Activated naive CD4-positive, alpha-beta T cell treated with anti-CD3 and anti-CD28 coated beads, Interleukin-2, amount 10 ng/mL, durations not matched to agents 7 days and 5 days (primary cell): Measurements from ENCODE around the gene PTPRZ1.

Source experiments
- CTCF ChIA-PET: fragments of 350-600 bp; sonication (Branson Sonifier 250); formaldehyde crosslinking; loops from one replicate; lab custom pipeline; 2021; ENCODE audit warnings: antibody characterized with exemption; lab: Charles Lee
- DNase-seq: peaks from one replicate; pipeline ENCODE4 v3.0.0-alpha.2; 2020
- H3K27ac Mint-ChIP-seq: one replicate; pipeline ENCODE4 v1.8.0; 2021; ENCODE audit warnings: mild to moderate bottlenecking, moderate library complexity, mixed read lengths
- H3K27me3 Mint-ChIP-seq: one replicate; pipeline ENCODE4 v1.8.0; 2021; ENCODE audit warnings: mild to moderate bottlenecking, mixed read lengths
- H3K36me3 Mint-ChIP-seq: one replicate; pipeline ENCODE4 v1.8.0; 2021; ENCODE audit warnings: mixed read lengths
- H3K4me1 Mint-ChIP-seq: one replicate; pipeline ENCODE4 v1.8.0; 2021; ENCODE audit warnings: mixed read lengths
- H3K4me3 Mint-ChIP-seq: one replicate; pipeline ENCODE4 v1.8.0; 2021; ENCODE audit warnings: mild to moderate bottlenecking, moderate library complexity, mixed read lengths
- H3K9me3 Mint-ChIP-seq: one replicate; pipeline ENCODE4 v1.8.0; 2021; ENCODE audit warnings: mixed read lengths

The PTPRZ1 gene

GRCh38 chr7:121876656-121877500, 3.9 kb downstream of the PTPRZ1 start:
- no peak overlapping the region for H3K27ac Mint-ChIP-seq
- H3K4me1 Mint-ChIP-seq, result peaks cover 3% of the 10 kb centered on the region
- H3K4me3 Mint-ChIP-seq, result no peak overlapping the region
- H3K27me3 Mint-ChIP-seq, result peaks cover 24% of the 10 kb centered on the region
- H3K36me3 Mint-ChIP-seq, result no peaks in the 10 kb centered on the region
- no peaks in the 10 kb centered on the region for H3K9me3 Mint-ChIP-seq
- CTCF ChIA-PET, result interaction anchor here (0.6 kb wide), 1 partner anchor 96 kb away, joined by 3 read pairs; no protein-coding TSS in a partner anchor
- DNase-seq, result no peak

GRCh38 chr7:121878918-121879464, 6.0 kb downstream of the PTPRZ1 start:
- no peaks in the 10 kb centered on the region for H3K4me1 Mint-ChIP-seq
- CTCF ChIA-PET, result no interaction called here
- H3K36me3 Mint-ChIP-seq, result no peaks in the 10 kb centered on the region
- peaks cover 4% of the 10 kb centered on the region for H3K27me3 Mint-ChIP-seq
- H3K9me3 Mint-ChIP-seq, result no peaks in the 10 kb centered on the region
- no peak for DNase-seq
- H3K4me3 Mint-ChIP-seq, result no peak overlapping the region
- no peak overlapping the region for H3K27ac Mint-ChIP-seq

GRCh38 chr7:121879544-121879943, 6.6 kb downstream of the PTPRZ1 start:
- CTCF ChIA-PET, result no interaction called here
- DNase-seq, result no peak
- Mint-ChIP-seq H3K36me3 (no peaks in the 10 kb centered on the region), H3K4me1 (no peaks in the 10 kb centered on the region), H3K27me3 (no peaks in the 10 kb centered on the region), H3K9me3 (no peaks in the 10 kb centered on the region), H3K27ac (no peak overlapping the region), H3K4me3 (no peak overlapping the region)

- CTCF ChIA-PET, result no interaction called here
- H3K36me3 Mint-ChIP-seq, result no peaks in the 10 kb centered on the region
- H3K9me3 Mint-ChIP-seq, result no peaks in the 10 kb centered on the region
- H3K27me3 Mint-ChIP-seq, result no peaks in the 10 kb centered on the region
- H3K27ac Mint-ChIP-seq, result no peak overlapping the region
- DNase-seq, result no peak
- H3K4me1 Mint-ChIP-seq, result no peaks in the 10 kb centered on the region
- no peak overlapping the region for H3K4me3 Mint-ChIP-seq
Measured at GRCh38 chr7:121882731-121883130, 9.8 kb downstream of the PTPRZ1 start.

GRCh38 chr7:121885166-121885920, 12.4 kb downstream of the PTPRZ1 start:
- no peak for DNase-seq
- Mint-ChIP-seq H3K4me1 (no peaks in the 10 kb centered on the region), H3K36me3 (no peaks in the 10 kb centered on the region), H3K9me3 (no peaks in the 10 kb centered on the region), H3K27ac (no peak overlapping the region), H3K4me3 (no peak overlapping the region), H3K27me3 (no peaks in the 10 kb centered on the region)
- CTCF ChIA-PET, result no interaction called here

- DNase-seq, result no peak
- no peaks in the 10 kb centered on the region for H3K4me1 Mint-ChIP-seq
- no peak overlapping the region for H3K27ac Mint-ChIP-seq
- H3K9me3 Mint-ChIP-seq, result no peaks in the 10 kb centered on the region
- no peaks in the 10 kb centered on the region for H3K27me3 Mint-ChIP-seq
- CTCF ChIA-PET, result no interaction called here
- H3K36me3 Mint-ChIP-seq, result no peaks in the 10 kb centered on the region
- H3K4me3 Mint-ChIP-seq, result no peak overlapping the region
Measured at GRCh38 chr7:121887634-121888033, 14.7 kb downstream of the PTPRZ1 start.

- H3K36me3 Mint-ChIP-seq, result no peaks in the 10 kb centered on the region
- CTCF ChIA-PET, result no interaction called here
- no peak overlapping the region for H3K4me3 Mint-ChIP-seq
- no peaks in the 10 kb centered on the region for H3K4me1 Mint-ChIP-seq
- no peaks in the 10 kb centered on the region for H3K9me3 Mint-ChIP-seq
- DNase-seq, result no peak
- no peak overlapping the region for H3K27ac Mint-ChIP-seq
- H3K27me3 Mint-ChIP-seq, result no peaks in the 10 kb centered on the region
Measured at GRCh38 chr7:121890833-121891232, 17.9 kb downstream of the PTPRZ1 start.

- no peaks in the 10 kb centered on the region for H3K36me3 Mint-ChIP-seq
- H3K9me3 Mint-ChIP-seq, result no peaks in the 10 kb centered on the region
- H3K27me3 Mint-ChIP-seq, result no peaks in the 10 kb centered on the region
- no peak overlapping the region for H3K4me3 Mint-ChIP-seq
- no peak for DNase-seq
- no peaks in the 10 kb centered on the region for H3K4me1 Mint-ChIP-seq
- H3K27ac Mint-ChIP-seq, result no peak overlapping the region
- CTCF ChIA-PET, result no interaction called here
Measured at GRCh38 chr7:121891731-121892130, 18.8 kb downstream of the PTPRZ1 start.

GRCh38 chr7:121901026-121901425, 28.1 kb downstream of the PTPRZ1 start:
- Mint-ChIP-seq H3K36me3 (no peaks in the 10 kb centered on the region), H3K4me3 (no peak overlapping the region), H3K9me3 (no peaks in the 10 kb centered on the region), H3K4me1 (no peaks in the 10 kb centered on the region), H3K27ac (no peak overlapping the region), H3K27me3 (no peaks in the 10 kb centered on the region)
- no peak for DNase-seq
- CTCF ChIA-PET, result no interaction called here

GRCh38 chr7:121904120-121904519, 31.2 kb downstream of the PTPRZ1 start:
- H3K9me3 Mint-ChIP-seq, result no peaks in the 10 kb centered on the region
- H3K36me3 Mint-ChIP-seq, result no peaks in the 10 kb centered on the region
- no peaks in the 10 kb centered on the region for H3K27me3 Mint-ChIP-seq
- no peaks in the 10 kb centered on the region for H3K4me1 Mint-ChIP-seq
- no peak for DNase-seq
- H3K27ac Mint-ChIP-seq, result no peak overlapping the region
- no peak overlapping the region for H3K4me3 Mint-ChIP-seq
- CTCF ChIA-PET, result no interaction called here

- no peaks in the 10 kb centered on the region for H3K4me1 Mint-ChIP-seq
- no peak overlapping the region for H3K4me3 Mint-ChIP-seq
- H3K36me3 Mint-ChIP-seq, result no peaks in the 10 kb centered on the region
- no peaks in the 10 kb centered on the region for H3K9me3 Mint-ChIP-seq
- no peak overlapping the region for H3K27ac Mint-ChIP-seq
- H3K27me3 Mint-ChIP-seq, result no peaks in the 10 kb centered on the region
- CTCF ChIA-PET, result no interaction called here
- no peak for DNase-seq
Measured at GRCh38 chr7:121908042-121908441, 35.1 kb downstream of the PTPRZ1 start.

- Mint-ChIP-seq H3K36me3 (no peaks in the 10 kb centered on the region), H3K4me1 (no peaks in the 10 kb centered on the region), H3K4me3 (no peak overlapping the region), H3K27me3 (no peaks in the 10 kb centered on the region), H3K9me3 (no peaks in the 10 kb centered on the region), H3K27ac (no peak overlapping the region)
- CTCF ChIA-PET, result no interaction called here
- no peak for DNase-seq
Measured at GRCh38 chr7:121909716-121910345, 36.9 kb downstream of the PTPRZ1 start.

- no peaks in the 10 kb centered on the region for H3K9me3 Mint-ChIP-seq
- H3K36me3 Mint-ChIP-seq, result no peaks in the 10 kb centered on the region
- H3K4me1 Mint-ChIP-seq, result no peaks in the 10 kb centered on the region
- no peaks in the 10 kb centered on the region for H3K27me3 Mint-ChIP-seq
- no peak overlapping the region for H3K4me3 Mint-ChIP-seq
- CTCF ChIA-PET, result no interaction called here
- DNase-seq, result no peak
- H3K27ac Mint-ChIP-seq, result no peak overlapping the region
Measured at GRCh38 chr7:121913947-121914675, 41.1 kb downstream of the PTPRZ1 start.
